SK-N-SH (cell line): Measurements from ENCODE around the gene CEP250.

Experiments
- CHD2 ChIP-seq: fragments of 150-350 bp; IDR thresholded peaks from 2 replicates; pipeline ENCODE4 v1.6.1; 2018; ENCODE audit warnings: low read length; ENCODE audit not compliant: partially characterized antibody
- CTCF ChIP-seq: fragments of 200-600 bp; sonication (generic); IDR thresholded peaks from 2 replicates; pipeline ENCODE4 v1.6.1; 2017; ENCODE audit warnings: antibody characterized with exemption, mild to moderate bottlenecking, moderate library complexity
- EP300 ChIP-seq, 2 experiments: IDR thresholded peaks; 2 replicates each; pipeline versions ENCODE4 v1.4.0 to v1.6.1; 2012; ENCODE audit warnings: borderline replicate concordance in 1 of 2, low read depth in 1 of 2, low read length in 1 of 2
- EZH2phosphoT487 ChIP-seq: fragments of 200-600 bp; sonication (generic); IDR thresholded peaks from 2 replicates; pipeline ENCODE4 v1.6.1; 2017; ENCODE audit warnings: low read depth, mixed run types, mild to moderate bottlenecking, antibody characterized with exemption, moderate library complexity, borderline replicate concordance
- FOSL2 ChIP-seq: IDR thresholded peaks from 2 replicates; pipeline ENCODE4 v1.4.0; 2012; ENCODE audit warnings: low read depth, mild to moderate bottlenecking, moderate library complexity, borderline replicate concordance
- GABPA ChIP-seq: IDR thresholded peaks from 2 replicates; pipeline ENCODE4 v1.4.0; 2012; ENCODE audit warnings: low read depth, mild to moderate bottlenecking
- GATA2 ChIP-seq: sonication (generic); formaldehyde crosslinking; IDR thresholded peaks from 2 replicates; pipeline ENCODE4 v1.5.0; 2020; ENCODE audit warnings: mild to moderate bottlenecking, missing genetic modification reagents
- MAX ChIP-seq: IDR thresholded peaks from 2 replicates; pipeline ENCODE4 v1.4.0; 2012; ENCODE audit warnings: low read depth
- POLR2AphosphoS5 ChIP-seq: IDR thresholded peaks from 2 replicates; pipeline ENCODE4 v1.6.1; 2012; ENCODE audit warnings: low read depth, low read length
- RAD21 ChIP-seq: IDR thresholded peaks from 2 replicates; pipeline ENCODE4 v1.6.1; 2012; ENCODE audit warnings: mild to moderate bottlenecking, low read length
- REST ChIP-seq: IDR thresholded peaks from 2 replicates; pipeline ENCODE4 v1.6.1; 2012; ENCODE audit warnings: mild to moderate bottlenecking, low read depth, low read length, moderate library complexity
- RXRA ChIP-seq: IDR thresholded peaks from 2 replicates; pipeline ENCODE4 v1.4.0; 2012; ENCODE audit warnings: low read depth, mild to moderate bottlenecking, borderline replicate concordance
- SMC3 ChIP-seq: IDR thresholded peaks from 2 replicates; pipeline ENCODE4 v1.6.1; 2012; ENCODE audit warnings: low read depth, low read length, improper control_type of control experiment
- YY1 ChIP-seq: IDR thresholded peaks from 2 replicates; pipeline ENCODE4 v1.4.0; 2012; ENCODE audit warnings: low read depth, mild to moderate bottlenecking

- no peak for TF ChIP-seq CTCF
- TF ChIP-seq REST = no peak
- TF ChIP-seq EP300 (IDR thresholded peaks at IDR 0.05; ENCODE audit: borderline replicate concordance in 1 of 2, low read depth in 1 of 2, low read length in 1 of 2) = no peak
- TF ChIP-seq EZH2phosphoT487 = no peak
- no peak for TF ChIP-seq GABPA
- TF ChIP-seq CHD2 = no peak
- no peak for TF ChIP-seq GATA2 (CRISPR knock-in tag)
- no peak for TF ChIP-seq RAD21
- no peak for TF ChIP-seq POLR2AphosphoS5
- no peak for TF ChIP-seq YY1
- no peak for TF ChIP-seq SMC3
- no peak for TF ChIP-seq FOSL2
- TF ChIP-seq MAX = no peak
- no peak for TF ChIP-seq RXRA
Measured at GRCh38 chr20:35446356-35447078, 8.9 kb upstream of the CEP250 start.
